ENCODE data around the gene CDH13. TPM values are rescaled to one million over a fixed set of nuclear protein-coding genes. Genes with fewer than 3 reads are reported as not detected.

CDH13 gene
- total RNA-seq, 4 donors from 2014 or later, result 5.8 to 36.7 (median 20.4) TPM

- no peaks in the 10 kb centered on the region for H3K9me3 ChIP-seq
- no peak for DNase-seq
- TF ChIP-seq CTCF (IDR thresholded peaks at IDR 0.05 in 4 of 5, conservative IDR thresholded peaks at IDR 0.05 in 1 of 5) (no peak), POLR2A (IDR thresholded peaks at IDR 0.05) (no peak)
- peaks cover 4 to 6% of the 10 kb centered on the region in 2 donors for H3K4me1 ChIP-seq
- no peaks in the 10 kb centered on the region for H3K27me3 ChIP-seq
- no peak overlapping the region for H3K27ac ChIP-seq
- H3K4me3 ChIP-seq, result no peak overlapping the region
- in situ Hi-C loops (cut with MboI; ENCODE audit: low sequenced_read_pairs in 4 of 4) (no loop called here), intact Hi-C loops (cut with DNase I; ENCODE audit: low total_unique reads) (no loop called here)
- no peaks in the 10 kb centered on the region for H3K36me3 ChIP-seq
- no peak for ATAC-seq
Measured at GRCh38 chr16:82949016-82949415, 322.2 kb downstream of the CDH13 start.

- H3K27ac ChIP-seq, result no peak overlapping the region
- no peaks in the 10 kb centered on the region for H3K4me1 ChIP-seq
- no peak for DNase-seq
- intact Hi-C loops (cut with DNase I; ENCODE audit: low total_unique reads), result no loop called here
- in situ Hi-C loops (cut with MboI; ENCODE audit: low sequenced_read_pairs in 4 of 4), result no loop called here
- TF ChIP-seq CTCF (IDR thresholded peaks at IDR 0.05 in 4 of 5, conservative IDR thresholded peaks at IDR 0.05 in 1 of 5) (no peak), POLR2A (IDR thresholded peaks at IDR 0.05) (no peak)
- H3K27me3 ChIP-seq, result no peaks in the 10 kb centered on the region
- ATAC-seq, result no peak
- no peaks in the 10 kb centered on the region for H3K36me3 ChIP-seq
- H3K4me3 ChIP-seq, result no peak overlapping the region
- H3K9me3 ChIP-seq, result no peaks in the 10 kb centered on the region
Measured at GRCh38 chr16:82953517-82953916, 326.7 kb downstream of the CDH13 start.

DNA sequence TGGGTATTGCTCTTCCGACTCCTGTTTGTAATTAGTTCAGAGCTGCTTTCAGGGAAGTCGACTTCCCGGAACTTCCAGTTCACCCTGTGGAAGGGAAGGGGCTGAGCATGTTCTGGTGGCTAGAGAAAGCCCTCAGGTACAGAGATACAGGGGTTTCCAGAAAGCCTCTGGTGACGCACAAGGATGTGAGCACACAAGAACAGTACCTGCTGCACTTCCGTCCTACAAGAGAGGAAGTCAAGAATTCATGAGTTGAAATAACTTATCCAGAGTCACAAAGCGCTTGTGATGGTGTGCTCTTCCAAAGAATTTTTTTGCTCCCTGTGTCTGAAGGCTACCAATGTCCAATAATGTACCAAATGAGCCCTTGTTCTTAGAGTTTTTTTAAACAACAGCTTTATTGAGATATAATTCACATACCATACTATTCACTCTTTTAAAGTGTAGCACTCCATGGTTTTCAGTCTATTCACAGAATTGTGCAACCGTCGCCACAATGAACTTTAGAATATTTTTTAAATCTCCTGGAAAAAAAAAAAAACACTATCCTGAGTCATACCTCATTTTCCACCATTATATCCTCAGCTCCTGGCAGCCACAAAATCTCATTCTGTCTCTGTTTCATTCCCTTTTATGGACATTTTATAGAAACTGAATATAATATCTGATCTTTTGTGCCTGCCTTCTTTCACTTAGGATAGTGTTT, 327.6 kb downstream of the CDH13 start:
- Histone ChIP-seq H3K27ac (no peak overlapping the region), H3K4me3 (no peak overlapping the region), H3K36me3 (no peaks in the 10 kb centered on the region), H3K4me1 (no peaks in the 10 kb centered on the region), H3K9me3 (no peaks in the 10 kb centered on the region), H3K27me3 (no peaks in the 10 kb centered on the region)
- intact Hi-C loops (cut with DNase I; ENCODE audit: low total_unique reads) (no loop called here), in situ Hi-C loops (cut with MboI; ENCODE audit: low sequenced_read_pairs in 4 of 4) (no loop called here)
- ATAC-seq (no peak), DNase-seq (no peak)
- no peak for TF ChIP-seq POLR2A (IDR thresholded peaks at IDR 0.05)
- TF ChIP-seq CTCF (IDR thresholded peaks at IDR 0.05 in 4 of 5, conservative IDR thresholded peaks at IDR 0.05 in 1 of 5), result no peak

- TF ChIP-seq POLR2A (IDR thresholded peaks at IDR 0.05), result no peak
- no peak for TF ChIP-seq CTCF (IDR thresholded peaks at IDR 0.05 in 4 of 5, conservative IDR thresholded peaks at IDR 0.05 in 1 of 5)
- no peak for DNase-seq
- H3K36me3 ChIP-seq, result no peaks in the 10 kb centered on the region
- no peaks in the 10 kb centered on the region for H3K4me1 ChIP-seq
- in situ Hi-C loops (cut with MboI; ENCODE audit: low sequenced_read_pairs in 4 of 4) (no loop called here), intact Hi-C loops (cut with DNase I; ENCODE audit: low total_unique reads) (no loop called here)
- H3K27ac ChIP-seq, result no peak overlapping the region
- H3K9me3 ChIP-seq, result no peaks in the 10 kb centered on the region
- ATAC-seq, result no peak
- no peak overlapping the region for H3K4me3 ChIP-seq
- no peaks in the 10 kb centered on the region for H3K27me3 ChIP-seq
Measured at GRCh38 chr16:82955741-82956348, 329.1 kb downstream of the CDH13 start.
